GF-D8 (cell line): ENCODE measurements around the gene PDE9A.

ENCODE experiments used
- DNase-seq: peaks from one replicate; lab custom pipeline; 2025; lab: John Stamatoyannopoulos, UW

Gene PDE9A

DNA sequence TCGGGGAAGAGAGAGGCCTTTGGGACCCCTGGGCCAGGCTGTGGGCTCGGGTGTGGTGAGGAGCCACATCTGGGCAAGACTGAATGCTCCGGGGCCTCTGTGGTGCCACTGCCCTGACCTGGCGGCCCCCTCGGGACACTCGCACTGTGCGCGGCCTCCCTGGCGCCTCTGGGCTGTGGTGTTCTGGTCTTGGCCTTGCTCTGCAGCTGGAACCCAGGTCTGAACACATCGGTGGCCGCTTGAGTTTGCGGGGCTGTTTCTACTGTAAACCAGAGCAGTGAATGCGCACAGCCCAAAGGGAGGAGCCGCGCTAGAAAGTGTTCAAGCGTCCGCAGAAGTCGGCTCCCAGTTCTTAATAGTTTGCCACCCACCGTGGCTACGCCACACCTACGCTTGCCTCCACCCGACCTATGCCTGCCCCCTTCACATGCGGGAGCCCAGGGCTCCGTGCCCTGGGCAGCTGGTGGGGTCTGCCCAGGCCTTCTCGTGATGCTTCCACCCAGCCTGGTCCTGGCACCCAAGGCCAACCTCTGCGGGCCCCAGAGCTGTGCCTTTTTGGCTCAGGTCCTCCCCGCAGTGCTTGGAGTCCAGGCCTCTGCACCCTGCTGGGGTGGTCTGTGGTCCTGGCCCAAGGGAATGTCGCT, 4.4 kb downstream of the PDE9A start:
- no peak for DNase-seq

DNA sequence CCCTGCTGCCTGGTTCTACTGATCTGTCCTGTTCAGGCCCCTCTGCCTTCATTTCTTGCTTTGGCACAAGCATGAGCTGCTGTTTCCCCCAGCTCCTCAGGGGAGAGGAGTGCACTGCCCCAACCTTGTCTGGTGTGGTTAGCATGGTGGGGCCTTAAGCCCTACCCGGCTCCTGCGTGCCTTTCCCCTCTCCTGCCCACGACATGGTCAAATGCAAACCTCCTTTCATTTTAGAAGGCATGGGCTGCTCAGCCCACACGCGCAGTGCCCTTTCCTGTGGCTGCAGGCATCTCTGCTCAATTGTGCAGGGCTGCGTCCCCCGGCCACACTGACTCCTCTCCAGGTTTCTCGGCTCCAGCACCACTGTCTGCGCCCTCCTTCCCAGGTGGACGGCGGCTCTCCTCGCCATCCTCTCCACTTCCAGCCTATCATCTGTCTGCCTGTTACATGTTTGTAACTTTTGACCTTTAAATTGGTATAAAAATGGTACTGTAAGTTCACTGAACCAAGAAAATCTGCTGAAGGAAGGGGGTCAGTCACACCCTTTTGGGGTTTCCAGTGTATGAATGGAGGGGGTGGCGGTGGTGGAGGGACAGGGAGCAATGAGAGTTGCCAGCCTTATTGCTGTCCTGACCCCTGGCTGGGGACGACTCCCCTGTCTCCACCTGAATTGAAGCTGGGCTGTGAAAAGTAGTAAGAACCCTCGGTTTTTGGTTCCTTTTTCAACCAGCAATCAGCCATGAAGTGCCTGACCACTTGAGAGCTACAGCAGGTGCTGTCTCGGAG, 5.1 kb downstream of the PDE9A start:
- DNase-seq, result no peak

DNA sequence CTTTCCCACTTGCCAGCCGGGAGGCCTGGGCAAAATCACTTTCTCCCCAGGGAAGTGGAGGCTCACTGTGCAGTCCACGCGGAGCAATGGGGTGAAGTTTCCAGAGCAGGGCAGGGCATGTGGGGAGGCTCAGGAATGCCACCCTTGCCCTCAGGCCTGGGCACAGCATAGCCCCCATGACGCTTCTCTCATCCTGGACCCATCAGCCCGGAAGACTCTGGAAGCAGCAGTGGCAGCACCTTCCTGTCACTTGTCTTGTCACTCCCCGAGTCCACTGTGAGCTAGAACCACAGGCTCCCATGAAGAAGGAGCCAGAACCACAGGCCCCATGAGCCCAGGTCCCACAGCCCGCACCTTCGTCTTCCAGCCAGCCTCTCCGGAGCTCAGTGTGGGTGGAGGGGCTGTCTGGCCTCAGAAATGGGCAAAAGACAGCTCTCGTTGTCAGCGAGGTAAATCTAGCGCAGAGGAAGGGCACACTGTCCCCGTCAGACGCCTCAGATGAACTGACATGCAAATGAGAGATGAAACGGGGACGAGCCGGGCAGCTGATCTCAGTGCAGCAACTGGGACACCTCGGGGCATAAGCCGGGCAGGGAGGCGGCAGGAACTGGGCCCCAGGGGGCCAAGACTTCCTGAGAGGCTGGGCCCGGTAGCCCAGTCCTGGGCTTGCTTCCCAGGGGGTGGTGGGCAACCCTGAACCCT, 6.1 kb downstream of the PDE9A start:
- no peak for DNase-seq

DNA sequence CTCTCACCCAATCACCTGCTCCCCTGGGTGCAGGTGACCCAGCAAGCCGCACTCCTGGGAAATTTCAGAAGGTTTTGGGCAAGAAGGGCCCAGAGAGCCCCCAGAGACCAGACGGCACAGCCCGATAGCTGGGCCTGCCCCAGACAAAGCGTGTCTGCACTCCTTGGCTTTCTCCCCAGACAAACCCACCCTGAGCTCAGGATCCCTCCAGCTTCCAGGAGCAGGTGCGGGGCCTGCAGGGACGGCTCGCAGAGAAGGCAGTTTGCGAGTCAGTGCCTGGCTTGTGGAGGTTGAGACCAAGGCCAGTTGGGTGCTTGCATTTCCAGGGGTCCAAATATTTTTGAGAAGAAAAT, 6.7 kb downstream of the PDE9A start:
- no peak for DNase-seq

DNA sequence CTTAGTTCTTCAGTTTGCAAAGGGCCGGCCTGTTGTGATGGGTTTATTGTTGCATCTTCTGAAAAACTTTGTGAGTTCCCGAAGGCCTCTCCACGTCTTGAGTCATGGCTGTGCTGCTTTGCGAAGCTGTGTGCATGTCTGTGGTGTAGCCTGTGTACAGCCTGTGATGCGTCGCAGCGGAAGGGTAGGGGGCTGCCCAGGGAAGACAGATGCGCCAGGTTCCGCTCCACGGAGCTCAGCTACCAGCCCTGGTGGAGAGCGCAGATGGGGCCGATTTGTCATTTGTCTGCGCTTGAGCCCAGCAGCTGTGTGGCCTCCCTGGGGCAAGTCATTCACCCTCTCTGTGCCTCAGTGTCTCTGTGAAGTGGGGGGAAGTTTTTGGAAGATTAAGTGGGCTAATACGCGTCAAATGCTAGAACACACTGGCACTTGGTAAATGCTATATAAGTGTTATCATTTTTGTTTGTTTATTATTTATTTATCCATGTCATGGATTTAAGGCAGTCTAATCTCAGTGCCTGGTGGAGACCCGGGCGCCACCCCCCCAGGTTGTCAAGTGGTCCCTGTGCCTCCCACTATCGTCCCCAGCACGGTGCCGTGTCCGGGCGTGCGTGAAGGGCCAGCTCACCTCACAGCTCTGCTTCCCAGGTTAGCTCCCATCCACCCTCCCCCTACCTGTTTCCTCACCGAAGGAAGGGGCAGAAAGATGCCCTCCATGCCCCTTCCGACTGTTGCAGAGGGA, 8.4 kb downstream of the PDE9A start:
- no peak for DNase-seq

DNA sequence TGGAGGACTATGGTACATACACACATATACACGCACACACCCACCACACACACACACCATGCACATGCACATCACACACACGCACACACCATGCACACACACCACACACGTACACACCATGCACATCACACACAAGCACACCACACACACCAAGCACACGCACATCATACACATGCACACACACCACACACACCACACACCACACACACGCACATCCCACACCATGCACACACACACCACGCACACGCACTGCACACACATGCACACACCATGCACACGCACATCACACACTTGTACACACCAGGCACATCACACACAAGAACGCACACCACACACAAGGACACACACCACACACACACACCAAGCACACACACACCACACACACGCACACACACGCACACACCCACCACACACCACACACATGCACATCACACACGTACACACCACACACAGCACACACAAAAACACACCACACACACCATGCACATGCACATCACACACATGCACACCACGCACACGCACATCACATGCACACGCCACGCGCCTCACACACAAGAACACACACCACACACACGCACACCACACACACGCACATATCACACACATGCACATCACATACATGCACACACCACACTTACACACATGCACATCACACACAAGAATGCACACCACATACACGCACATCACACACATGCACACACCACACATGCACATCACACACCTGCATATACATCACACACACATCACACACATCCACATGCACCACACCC, 9.2 kb downstream of the PDE9A start:
- no peak for DNase-seq

DNA sequence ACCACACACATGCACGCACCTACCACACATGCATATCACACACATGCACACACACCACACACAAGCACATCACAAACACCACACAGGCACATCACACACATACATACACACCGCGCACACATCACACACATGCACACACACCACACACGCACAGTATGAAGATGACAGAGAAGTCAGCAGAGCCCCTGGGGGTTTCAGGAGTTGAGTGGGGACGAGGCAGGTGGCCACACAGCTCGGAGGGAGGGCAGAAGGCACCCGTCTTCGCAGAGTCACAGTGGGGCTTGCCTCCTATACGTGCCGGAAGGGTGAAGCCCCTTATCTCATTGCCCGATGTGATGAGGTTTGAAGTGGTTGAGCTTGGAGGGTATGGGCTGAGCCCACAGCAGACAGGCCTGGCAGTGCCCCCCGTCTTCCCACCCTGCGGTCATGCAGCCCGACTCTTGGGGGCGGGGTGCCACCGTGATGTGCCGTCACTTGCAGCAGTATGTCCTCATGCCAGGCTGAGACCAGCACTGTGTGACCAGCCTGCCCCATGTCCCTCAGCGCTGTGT, 9.9 kb downstream of the PDE9A start:
- DNase-seq, result no peak

DNA sequence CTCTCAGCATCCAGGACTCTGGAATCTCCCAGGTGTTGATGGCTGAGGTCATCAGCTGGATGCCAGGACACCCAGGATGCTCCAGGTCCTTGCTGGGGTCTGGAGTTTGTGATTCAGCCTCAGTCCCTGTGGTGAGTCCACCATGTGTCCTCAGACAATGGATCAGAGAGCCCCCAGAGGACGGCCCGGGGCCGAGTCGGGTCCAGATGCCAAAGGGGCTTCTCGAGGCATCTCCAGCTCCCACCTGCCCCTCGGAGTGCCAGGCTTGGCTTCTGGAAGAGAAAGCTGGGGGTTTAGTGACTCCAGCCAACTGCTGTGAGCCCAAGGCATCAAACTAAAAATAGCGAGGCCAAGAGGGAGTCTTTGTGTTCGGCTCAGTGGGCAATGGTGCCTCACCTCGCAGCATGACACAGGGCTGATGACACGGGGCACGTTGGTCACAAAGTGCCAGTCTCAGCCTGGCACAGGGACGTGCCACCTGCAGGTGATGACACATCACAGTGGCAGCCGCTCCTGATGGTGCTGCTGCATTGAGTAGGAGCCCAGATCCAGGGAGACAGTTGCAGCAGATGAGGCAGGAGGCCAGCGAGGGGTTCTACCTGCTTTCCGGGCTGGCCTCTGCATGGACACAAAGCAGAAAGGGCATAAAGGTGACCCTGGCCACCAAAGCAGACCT, 10.6 kb downstream of the PDE9A start:
- DNase-seq, result no peak

DNA sequence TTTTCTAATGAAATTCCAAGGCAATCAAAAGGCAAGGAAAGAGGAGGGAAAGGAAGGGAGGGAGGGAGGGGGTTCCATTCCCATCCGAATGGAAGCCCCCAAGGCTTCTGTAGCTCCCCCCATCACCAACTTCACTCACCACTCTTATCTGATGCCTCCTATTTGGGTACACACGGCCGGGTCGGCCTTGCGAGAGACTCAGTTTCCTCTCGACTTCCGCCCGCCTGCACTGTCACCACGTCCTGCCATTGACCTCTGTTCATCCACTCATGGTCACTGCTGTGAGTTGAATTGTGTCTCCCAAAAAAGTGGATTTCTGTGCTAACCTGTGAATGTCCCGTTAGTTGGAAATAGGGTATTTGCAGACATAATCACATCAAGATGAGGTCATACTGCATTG, 11.2 kb downstream of the PDE9A start:
- no peak for DNase-seq

DNA sequence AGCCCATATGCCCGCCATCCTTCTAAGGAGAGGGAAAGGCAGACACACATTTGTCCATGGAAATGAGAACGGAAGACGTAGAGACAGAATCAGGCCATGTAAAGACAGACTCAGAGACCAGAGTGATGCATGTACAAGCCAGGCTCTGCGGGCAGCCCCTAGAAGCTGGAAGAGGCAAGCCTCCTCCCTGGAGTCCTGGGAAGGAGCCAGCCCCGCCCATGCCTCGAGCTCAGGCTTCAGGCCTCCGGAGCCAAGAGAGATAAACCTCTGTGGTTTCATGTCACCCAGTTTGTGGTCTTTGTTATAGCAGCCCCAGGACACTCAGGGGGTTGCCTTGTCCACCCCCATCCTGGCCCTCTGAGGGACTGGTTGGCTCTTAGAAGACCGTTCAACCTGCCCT, 11.6 kb downstream of the PDE9A start:
- DNase-seq, result no peak

DNA sequence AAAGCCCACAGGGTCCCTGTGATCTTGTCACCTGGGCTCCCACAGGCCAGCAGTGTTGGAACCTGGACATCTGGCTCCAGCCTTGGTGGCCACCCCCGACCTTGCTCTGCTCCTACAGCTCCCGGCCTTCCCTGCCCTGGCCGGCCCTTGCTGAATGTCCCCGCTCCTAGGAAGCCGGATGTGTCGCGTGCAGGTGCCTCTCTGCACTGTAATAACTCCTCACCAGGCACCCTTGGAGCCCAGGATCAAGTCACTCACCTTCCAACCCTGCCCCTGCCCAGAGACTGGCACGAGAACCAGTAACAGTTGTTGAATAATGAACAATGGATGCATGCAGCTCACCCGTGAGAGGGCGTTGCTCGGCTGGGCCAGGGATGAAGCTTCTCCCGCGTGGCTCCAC, 12.1 kb downstream of the PDE9A start:
- no peak for DNase-seq

DNA sequence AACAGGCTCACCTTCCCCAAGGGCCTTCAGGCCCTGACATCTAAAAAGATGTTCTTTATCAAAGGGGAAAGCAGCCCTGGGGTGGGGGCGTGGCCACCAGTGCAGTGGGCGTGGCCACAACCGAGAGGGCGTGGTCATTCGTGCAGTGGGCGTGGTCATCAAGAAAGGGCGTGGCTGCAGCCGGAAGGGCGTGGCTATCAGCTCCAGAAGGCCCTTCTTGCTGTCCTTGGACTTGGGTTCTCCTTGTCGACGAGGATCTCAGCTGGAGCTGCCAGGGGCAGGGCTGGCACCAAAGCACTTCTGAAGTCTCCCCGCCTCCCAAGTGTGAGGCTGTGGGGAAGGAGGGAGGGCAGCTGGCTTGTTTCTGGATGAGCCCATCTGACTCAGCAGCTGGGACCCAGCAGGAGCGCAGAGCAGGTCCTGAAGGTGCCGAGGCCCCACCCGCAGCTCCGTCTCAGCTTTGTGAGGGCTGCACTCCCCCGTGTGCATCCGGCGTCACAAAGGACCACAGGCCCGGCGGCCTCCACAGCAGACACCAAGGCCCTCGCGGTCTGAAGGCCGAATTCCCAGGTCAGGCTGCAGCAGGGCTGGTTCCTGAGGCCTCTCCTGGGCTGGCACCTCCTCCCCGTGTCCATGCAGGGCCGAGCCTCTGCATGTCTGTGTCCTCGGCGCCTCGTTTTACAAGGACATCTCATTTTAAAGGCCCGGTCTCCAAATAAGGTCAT, 12.8 kb downstream of the PDE9A start:
- DNase-seq, result no peak

DNA sequence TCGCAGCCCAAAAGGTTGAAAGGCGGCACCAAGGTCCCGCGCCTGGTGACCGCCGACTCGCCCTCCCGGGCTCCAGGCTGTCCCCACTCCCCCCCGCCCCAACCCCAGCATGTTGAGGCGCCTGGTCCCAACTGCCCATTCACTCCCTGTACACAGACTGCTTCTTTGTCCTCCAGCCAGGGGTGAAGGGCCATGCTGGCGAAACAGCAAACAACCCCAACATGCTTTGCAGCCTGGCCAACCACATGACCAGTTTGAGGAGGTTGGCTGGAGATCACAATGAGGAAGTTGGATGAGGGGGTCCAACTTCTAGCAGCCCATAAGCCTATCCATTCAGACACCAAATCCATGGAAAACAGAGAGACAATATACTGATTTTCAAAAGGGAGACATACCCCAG, 13.5 kb downstream of the PDE9A start:
- no peak for DNase-seq

DNA sequence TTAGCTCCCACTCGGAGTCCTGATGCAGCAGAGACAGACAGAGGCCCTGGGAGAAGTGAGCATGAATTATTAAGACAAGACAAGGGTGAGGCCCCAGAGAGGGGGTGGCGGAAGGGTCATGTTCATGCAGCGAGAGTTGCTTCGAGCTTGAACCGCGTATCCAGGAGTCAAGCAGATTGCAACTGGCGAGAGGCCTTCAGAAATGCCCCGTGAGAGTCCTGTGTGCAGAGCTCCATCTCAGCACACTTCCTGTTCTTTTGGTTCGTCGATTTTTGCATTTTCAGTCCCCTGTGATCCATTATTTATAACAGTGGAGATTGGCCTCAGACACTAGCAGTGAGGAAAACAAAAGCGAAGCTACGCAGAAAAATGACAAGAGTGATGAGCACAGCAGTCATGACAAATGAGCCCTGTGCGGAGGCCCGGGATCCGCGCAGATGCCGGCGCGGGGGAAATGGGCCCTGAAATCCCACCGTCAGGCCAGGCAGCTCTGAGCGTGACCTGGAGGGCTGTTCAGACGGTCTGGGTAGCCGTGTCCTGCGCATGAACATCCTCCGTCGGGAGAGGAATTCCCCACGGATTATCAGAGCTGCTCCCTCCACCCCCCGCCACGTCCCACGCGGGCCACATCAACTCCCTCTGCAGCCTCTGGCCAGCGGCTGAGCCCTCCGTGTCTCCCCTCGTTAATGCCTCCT, 15.0 kb downstream of the PDE9A start:
- no peak for DNase-seq

DNA sequence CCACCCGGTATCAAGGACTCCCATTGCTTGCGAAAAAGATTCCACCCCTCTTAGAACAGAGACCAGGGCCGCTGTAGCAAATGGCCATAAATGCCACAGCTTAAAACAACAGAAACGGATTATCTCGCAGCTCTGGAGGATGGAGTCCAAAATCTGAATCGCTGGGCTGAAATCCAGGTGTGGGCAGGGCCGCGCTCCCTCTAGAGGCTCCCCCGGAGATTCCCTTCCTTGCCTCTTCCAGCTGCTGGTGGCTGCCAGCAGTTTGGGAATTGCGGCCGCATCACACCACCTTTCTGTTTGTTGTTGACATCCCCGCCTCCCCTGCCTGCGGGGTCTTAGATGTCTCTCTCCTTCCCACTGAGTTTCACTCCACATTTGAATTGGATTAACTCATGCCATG, 15.6 kb downstream of the PDE9A start:
- no peak for DNase-seq

DNA sequence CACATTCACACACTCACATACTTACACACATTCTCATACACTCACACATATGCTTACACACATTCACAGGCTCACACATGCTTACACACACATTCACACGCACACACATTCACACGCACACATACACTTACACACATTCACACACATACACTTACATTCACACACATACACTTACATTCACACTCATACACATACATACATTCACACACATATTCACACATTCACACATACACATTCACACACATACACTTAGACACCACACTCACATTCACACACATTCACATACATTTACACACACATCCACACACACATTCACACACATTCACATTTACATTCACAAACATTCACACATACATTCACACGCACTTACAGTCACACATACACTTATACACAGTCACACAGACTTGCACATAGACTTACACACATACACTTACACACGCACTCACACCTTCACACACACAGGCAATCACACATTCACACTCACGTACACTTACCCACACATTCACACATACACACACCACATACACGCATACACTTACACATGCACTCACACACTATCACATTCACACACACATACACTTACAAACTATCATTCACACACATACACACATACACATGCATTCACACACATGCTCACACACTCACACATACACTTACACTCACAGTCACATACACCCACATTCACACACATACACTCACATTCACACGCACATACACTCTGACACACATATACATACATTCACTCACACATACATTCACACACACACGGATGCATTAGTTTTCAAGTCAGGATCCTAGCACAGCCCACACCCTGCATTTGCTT, 16.8 kb downstream of the PDE9A start:
- no peak for DNase-seq

DNA sequence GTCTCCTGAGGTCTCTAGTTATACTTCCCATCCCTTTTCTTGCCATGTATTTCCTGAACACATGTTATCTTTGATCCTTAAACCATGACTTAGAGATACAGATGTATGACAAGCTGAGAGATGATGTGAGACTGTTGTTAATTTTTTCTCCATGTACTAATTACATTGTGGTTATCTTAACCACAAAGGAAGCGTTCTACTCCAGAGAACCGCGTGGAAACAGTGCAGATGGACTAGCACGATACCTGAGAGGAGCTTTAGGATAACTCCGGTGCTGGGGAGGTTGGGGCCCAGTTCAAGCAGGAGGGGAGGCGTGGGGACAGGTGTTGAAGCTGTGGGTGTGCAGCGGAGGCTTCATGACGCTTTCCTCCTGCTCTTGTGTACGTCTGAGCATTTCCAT, 17.5 kb downstream of the PDE9A start:
- peak; percentile 74 for DNase-seq

DNA sequence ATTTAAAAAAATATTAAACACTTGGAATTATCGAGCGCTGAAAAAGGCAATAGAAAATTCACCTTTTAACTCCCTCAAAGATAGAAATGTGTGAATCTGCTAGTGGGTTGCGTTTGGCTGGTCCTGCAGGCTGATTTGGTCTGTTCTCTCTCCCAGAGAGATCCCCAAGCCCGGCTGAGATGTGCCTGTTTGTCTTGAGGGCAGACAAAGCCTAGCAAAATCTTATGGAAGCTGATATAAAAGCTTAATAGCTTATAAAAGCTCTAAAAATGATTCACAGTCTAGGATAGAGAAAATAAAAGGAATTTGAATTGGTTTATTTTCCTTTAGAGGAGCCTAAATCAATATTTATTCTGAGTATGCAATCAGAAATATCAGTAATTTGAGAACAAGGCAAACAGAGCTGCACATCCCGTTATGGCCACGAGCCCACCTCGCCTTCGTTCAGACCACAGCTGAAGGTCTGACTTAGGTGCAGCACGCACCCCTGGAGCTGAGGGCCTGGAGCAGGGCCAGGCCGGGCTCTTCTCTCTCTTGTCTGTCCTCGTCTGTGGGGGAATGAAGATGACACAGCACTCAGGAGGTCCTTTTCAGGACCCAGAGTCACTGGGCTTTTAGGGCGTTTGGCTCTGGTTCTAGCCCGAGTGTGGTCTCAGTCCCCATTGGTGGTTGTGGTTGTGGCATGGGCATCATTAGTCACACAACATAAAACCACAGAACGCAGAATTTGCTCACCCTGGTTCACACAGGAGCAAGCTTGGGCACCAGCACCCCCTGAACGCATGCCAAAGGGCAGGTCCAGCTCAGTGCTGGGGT, 18.6 kb downstream of the PDE9A start:
- no peak for DNase-seq
